ENCODE data around the gene SLC9A1.

The SLC9A1 gene

DNA sequence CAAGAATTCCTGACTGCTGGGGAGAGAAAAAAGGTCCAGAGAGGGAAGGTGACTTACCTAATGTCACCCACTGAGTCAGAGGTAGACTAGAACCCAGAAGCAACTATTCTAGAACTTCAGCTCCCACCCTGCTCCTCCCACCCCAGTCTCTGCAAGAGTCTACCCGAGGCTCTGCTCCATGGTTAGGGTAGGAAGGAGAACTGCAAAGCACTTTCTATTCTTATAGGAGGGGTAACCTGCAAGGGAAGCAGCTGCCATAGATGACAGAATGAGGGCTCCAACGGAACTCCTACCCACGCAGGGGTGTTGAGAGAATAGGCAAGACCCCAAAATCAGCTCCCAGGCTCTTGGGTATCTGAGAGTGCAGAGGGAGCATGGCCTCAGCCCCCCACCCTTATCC lies 4.3 kb downstream of the SLC9A1 start:
- DNase-seq (ENCODE audit: low spot score) = no peak

DNA sequence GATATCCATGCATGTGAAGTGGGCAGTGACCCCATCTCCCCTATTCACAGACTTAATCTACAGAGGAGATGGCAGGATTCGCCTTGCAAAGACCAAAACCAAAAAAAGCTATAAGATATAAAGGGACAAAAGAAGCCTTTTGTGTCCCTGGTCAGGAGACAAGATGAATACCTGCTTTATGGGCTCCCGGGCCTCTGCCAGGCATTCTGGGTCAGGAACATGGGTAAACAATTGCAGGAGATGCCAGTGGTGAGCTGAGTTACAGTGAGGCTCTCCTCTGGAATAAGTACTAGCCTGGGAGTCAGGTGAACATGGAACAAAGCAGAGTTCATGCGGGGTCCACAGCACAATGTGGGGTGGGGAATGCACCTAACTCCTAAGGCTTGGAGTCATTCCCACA lies 4.7 kb downstream of the SLC9A1 start:
- no peak for DNase-seq (ENCODE audit: low spot score)

DNA sequence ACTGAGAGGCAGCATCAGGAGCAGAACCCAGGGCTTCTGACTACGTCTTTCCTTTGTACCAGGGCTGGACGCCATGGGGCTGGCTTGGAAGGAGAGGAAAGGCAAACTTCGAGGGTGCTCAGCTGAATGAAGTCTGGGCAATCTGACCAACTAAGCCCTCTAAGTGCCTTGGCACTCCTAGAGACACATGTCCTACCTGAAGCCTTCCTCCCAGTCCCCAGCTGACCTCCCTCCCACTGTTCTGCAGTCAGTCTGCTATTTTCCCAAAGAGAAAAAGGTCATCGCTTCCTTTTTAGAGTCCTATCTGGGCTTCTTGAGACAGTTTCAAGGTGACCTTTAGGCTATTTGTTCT lies 5.2 kb downstream of the SLC9A1 start:
- no peak for DNase-seq (ENCODE audit: low spot score)

DNA sequence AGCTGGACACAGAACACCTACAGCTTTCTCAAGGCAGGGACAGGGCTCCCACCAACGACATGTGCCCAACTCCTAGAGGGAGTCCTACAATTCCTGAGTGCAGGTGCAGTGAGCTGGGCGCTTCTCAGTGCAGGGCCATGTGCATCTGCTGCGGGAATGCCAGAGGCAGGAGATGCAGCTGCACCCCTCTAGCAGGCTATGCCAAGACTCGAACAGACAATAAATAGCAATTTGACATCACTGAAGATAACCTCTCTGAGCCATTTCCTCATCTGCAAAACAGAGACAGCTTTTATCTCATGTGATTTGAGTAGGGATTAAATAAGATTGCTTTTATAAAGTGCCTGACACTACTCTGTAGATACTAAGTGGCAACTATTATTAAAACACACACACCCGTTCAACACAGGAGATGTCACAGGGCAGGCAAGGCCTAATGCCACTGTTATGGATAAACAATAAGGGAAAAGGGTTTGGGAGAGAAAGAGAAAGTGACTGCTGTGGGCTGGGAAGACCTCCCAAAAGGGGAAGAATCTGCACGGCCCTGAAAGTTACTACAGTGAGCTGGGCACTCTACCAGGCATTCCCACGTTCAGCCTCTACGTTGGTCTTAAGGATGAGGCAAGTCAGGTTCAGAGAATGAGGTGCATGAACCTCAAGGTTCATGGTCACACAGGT lies 5.7 kb downstream of the SLC9A1 start:
- DNase-seq (ENCODE audit: low spot score) = no peak

DNA sequence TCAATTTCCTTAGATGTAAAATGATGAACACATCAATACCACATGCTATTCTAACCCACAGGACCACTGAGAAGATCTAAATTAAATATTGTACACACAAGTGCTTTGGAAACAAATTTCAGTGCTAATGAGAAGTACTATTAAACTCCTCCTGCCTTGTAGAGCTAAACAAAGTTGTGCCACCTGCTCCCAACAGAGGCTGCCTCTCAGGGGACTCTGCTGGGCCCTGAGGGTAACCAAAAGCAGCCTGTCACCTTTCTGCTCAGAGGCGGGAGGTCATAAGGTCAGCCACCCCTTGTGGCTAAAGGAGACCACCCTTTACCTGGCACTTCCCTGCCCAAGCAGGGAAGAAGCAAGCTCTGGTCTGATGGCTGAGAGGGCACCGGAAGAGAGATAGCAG lies 6.3 kb downstream of the SLC9A1 start:
- no peak for DNase-seq (ENCODE audit: low spot score)

DNA sequence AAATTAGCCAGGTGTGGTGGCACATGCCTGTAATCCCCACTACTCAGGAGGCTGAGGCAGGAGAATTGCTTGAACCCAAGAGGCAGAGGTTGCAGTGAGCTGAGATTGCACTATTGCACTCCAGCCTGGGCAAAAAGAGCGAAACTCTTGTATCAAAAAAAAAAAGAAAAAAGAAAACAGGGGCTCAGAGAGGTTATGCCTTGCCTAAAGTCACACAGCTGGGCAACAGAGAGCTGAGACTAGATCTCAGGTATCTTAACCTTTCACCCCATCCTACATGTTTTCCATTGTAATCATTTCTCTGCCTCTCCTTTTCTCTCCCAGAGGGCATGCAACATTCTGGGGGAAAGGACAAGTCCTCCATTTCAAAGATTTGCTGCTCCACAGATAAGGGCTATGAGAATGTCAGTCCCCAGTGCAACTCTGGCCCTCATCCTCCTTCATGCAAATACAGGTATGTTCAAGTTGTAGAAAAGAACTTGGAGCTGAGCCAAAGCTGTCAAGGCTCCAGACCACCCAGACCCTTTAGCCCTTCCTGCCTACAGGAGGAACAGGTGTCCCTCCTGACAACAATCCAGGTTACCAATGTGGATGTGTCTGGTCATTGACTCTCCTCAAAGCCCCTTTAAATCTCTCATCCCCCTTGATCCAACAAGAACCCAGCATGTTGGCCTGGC lies 6.9 kb downstream of the SLC9A1 start:
- DNase-seq (ENCODE audit: low spot score) = no peak

DNA sequence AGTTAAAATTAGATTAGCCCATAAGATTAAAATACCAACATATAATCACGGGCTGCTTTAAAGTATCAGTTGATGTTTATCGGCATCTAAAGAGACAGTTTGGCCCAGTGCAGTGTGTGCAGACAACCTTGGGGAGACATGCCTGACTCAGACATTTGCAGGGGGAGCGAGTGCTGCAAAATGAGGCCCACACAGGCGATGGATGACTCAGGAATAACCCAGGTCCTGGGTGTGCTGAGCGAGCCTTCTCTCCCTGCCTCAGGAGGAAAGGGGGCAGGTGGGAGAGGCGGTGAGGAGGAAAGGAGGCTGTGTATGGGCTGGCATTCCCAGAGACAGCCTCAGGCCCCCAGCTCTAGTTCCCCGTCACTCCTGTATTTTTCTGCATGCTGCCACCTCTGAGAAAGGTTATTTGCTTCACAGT lies 9.0 kb downstream of the SLC9A1 start:
- no peak for DNase-seq (ENCODE audit: low spot score)

DNA sequence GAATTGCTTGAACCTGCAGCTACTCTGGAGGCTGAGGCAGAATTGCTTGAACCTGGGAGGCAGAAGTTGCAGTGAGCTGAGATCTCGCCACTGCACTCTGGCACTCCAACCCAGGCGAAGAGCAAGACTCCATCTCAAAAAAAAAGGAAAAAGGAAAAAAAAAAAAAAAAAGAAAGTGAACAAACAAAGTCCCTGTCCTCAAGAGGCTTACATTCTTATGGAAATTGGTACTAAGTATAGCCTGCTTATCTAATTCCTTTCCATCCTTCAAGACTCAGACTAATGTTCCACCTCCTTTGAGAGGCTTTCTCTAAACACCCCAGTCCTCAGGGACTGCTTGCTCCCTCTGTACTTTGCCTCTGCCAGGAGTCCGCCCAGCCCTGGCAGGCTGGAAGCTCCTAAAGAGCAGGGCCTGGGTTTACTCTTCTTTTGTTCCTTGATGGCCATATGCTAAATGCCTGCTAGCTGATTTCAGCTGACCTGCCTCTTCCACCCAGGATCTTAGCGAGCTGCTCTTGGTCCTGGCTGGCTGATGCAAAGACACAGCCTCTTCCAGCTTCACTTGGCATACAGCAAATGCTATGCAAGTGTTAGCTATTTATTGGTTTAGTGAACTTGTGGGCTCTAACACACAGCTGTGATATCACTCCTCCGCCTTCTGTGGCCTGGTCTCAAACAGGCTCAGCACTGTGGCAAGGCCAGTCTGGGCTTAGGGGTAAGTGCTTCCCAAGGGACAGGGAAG lies 9.8 kb downstream of the SLC9A1 start:
- DNase-seq (ENCODE audit: low spot score) = no peak

DNA sequence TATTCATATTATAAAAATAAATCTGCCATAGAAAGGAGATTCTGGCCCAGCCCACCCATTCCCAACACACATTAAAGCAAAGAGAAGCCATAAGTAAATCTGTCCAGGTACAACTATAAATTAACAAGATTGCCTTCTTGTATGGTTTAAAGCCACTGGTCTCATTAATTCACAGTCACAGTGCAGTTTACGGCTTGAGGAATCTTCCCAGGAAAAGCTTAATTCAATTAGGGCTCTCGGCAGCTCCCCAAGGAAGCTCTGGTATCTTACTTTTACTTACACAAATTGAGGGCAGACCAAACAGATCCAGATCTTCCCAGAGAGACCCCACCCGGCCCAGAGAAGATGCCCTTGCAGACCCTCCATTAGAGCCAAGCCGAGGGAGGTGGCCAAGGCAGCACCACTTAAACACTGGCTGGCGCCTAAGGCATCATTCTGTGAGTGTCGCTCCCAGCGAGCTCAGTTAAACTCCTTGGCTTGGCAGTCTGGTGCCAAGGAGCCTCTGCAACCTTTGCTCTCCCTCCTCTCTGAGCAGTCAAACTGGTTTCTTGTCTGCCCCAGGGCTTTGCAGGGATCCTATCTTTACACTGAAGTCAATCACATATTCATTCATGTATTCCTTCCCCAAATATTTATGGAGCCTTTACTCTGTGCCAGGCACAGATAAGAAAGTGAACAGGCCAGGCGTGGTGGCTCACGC lies 10.7 kb downstream of the SLC9A1 start:
- DNase-seq (ENCODE audit: low spot score) = no peak

DNA sequence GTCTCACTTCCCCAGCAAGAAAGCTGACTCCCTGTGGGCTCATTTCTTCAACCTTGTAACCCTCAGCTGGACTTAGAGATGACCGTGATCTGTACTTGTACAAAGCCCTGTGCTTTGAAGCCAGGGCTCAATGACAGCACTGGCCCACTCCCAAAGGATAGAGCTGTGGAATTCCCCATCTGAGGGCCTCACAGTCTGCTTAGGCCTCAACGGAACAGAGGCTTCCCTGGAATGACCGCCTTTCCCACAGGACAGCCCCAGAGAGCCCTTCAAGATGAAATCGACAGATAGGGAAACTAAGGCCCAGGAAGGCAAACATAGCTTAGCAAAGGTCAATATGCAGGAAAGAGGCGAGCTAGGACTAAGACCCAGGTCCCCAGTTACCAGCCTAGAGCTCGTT lies 11.5 kb downstream of the SLC9A1 start:
- no peak for DNase-seq (ENCODE audit: low spot score)

DNA sequence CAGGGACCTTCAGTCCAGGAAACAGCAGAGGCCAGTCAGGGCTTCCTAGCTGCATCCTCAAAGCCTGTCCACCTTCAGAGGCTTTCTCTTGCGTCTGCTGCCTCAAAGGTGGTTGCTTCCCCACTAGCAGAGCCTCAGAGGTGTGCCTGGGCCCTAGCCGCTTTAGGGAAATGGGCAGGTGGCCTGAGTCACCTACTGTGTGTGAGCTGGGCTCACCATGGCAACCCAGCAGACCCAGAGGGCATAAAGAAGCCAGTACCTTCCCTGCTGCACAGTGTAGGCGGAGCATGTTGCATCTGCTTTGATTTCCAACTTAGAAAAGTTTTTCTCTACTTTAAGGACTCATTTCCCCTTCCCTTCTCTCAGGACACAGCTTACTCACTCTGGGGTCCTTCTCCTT lies 12.5 kb downstream of the SLC9A1 start:
- DNase-seq (ENCODE audit: low spot score) = no peak

DNA sequence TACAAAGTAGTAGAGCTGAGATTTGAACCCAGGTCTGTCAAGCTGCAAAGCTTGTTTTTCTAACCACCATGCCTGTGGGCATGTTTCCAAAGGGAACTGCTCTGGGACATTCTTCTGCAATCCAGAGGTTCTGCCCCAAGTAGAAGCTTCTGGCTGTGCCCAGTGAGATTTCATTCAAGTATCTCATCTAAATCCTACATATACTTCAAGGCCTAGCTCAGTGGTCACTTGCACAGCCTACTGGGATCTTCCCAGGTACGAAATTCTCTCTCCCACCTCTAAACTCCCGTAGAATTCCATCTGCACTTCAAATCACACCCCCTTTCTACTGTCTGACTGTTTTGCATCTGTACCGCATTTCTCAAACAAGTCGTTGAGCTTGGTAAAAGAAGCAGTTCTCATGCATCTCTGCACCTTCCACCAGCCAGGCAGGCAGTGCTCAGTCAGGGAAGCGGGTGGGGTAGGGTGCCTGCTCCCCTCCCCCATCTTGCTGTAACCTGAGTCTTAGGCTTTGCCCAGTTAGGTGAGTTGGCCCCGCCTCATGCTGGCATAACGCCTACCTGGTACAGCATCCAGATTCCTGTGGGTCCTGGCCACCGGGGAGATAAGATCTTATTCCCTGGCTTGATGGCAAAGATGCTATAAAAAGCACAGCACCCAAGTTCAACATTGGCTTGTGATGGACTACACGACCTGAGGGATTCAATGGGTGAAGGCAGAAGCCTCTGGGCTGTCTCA lies 13.5 kb downstream of the SLC9A1 start:
- no peak for DNase-seq (ENCODE audit: low spot score)

DNA sequence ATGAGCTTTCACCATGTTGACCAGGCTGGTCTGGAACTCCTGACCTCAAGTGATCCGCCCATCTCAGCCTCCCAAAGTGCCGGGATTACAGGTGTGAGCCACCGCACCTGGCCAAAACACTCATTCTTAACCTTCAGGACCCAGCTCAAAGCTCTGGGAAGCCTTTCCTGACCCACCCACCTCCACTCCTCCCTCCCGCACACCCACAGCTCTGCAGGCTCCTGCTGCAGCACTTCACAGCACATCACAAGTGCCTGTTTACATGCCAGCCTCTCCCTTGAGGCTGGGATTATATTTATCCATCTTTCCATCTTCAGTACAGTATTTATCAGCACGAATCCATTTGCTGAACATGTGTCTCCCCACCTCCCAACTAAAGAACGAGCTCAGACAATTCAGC lies 14.9 kb downstream of the SLC9A1 start:
- no peak for DNase-seq (ENCODE audit: low spot score)

DNA sequence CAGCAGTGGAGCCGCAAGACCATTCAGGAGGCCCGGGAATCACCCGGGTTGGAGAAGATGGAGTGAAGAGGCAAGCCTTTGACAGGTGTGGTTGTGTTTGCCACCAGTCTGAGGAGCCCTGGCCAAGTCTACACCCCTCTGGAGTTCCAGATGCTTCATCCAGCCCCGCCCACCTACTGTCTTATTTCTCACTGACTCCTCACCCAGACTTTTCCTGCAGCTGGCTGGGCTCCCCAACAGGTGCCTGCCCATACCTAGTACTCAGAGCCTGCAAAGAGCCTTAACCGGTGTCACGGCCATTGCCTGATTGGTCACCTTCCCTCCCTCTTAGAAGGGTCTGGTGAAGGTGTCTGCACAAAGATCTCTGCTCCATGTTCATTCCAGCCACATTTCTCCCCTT lies 16.0 kb downstream of the SLC9A1 start:
- DNase-seq (ENCODE audit: low spot score) = no peak

DNA sequence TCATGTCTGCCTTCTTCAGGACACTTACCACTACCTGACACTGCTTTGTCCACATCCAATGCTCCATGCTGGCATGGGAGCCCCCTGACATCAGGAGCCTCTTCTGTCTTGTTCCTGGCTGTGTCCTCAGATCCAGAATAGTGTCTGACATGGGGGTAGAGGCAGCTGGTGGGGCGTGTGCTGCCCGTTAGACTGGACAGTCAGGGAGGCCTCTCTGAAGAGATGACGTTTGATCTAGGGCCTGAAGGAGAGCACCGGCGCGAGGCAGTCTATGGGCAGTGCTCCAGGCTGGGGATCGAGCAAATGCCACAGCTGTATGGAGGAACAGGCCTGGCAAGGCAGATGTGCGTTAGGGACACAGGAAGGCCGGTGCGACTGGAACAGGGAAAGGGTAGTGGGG lies 16.6 kb downstream of the SLC9A1 start:
- DNase-seq (ENCODE audit: low spot score) = no peak

DNA sequence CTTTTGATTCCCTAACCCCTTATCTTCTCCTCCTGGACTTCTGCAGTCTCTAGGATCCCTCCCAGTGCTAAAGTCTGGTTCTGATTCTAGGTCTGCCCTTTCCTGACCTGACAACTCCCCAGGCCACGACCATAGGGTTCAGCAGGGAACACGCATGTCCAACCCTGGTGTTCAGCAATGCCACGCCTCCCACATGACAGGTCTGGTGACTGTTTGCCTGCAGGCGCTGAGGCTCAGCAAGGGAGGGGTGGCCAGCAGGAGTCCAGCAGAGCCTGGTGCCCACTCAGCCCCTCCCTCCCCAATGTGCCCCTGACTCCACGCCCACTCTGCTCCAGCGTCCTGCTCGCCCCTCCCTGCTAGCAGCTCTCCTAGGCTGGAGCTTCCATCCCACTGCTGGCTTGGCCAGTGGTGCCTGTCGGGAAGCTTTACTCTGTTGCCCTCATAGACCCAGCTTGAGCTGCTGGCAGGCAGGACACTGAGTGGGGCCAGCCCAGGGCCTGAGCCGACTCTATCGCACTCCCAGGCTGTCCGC lies 17.3 kb downstream of the SLC9A1 start:
- no peak for DNase-seq (ENCODE audit: low spot score)

DNA sequence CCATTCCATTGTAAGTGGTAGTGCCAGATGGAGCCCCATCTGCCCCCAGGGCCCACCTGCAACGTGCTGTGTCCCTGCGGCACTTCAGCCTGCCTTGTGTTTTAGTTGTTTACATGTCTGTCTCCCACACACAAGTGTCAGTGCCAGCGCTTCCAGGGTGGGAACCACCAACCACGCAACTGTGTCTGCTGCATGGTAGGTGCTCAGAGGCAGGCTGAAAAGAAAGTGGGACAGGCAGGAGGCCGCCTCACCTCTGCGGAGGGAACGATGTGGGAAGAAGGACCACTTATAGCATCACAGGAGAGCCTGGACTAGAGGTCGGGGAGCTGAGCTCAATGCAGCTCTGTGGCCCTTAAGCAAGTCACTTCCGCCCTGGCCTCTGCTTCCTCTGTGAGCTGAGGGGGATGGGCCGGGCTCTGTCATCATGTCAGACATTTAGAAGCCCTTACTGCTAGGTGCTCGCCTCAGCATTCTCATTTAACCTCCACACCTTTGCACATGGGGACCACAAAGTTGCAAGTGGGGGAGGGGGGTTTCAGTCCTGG lies 17.9 kb downstream of the SLC9A1 start:
- DNase-seq (ENCODE audit: low spot score) = peak; percentile 85

DNA sequence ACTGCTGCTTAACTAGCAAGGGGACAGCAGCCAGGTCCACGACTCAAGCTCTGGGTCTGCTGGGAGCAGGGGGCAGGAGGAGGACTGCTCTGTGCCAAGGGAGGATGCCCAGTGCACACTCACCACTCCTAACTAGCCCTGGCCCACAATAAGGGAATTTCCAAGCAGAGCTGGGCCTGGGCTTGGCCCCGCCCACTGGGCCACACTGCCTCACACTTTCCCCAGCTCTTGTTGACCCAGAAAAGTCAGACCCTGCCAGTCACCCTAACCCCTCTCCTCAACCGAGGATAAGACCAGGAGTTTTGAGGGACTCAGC lies 18.7 kb downstream of the SLC9A1 start:
- no peak for DNase-seq (ENCODE audit: low spot score)

DNA sequence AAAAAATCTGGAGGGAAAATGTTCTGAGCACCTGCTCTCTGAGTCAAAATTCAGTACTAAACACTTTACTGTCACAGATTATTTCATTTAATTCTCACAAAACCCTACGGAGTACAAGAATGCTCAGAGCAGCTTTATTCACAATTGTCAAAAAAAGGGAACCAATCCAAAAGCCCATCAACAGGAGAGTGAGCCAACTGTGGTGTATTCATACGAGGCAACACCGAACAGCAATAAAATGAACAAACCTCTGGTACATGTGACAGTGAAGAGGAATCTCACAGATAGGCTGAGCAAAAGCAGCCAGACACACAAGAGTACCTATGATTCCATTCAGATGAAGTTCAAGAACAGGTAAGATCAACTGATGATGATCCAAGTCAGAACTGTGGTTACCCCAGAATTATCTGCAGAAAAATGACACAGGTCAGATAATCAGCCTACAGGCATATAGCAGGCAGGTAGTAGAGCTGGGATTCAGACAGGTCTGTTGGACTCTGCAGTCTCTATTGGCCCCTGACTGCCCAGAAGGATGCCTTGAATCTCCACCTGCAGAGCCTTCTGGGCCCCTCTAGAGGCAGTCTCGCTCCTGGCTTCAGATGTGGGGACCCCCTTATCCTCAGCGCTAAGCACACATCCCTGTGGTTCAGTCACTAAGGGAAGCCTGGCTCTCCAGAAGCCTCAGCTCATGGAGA lies 19.2 kb downstream of the SLC9A1 start:
- DNase-seq (ENCODE audit: low spot score) = no peak

DNA sequence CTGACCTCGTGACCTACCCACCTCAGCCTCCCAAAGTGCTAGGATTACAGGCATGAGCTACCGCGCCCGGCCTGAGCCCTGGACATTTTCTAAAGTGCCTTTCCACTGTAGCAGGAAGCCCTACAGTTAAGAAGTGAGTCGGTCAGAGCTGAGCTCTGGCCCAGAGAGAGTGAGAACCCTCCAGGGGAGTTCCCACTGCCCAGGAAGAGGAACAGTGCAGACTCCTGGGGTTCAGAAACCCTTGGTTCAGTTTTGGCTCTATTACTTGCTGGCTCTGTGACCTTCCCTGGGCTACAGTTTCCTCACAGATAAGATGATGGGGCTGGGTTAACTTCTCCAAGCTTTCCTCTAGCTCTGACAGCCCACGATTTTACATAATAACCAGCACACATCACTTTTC lies 20.9 kb downstream of the SLC9A1 start:
- no peak for DNase-seq (ENCODE audit: low spot score)

DNA sequence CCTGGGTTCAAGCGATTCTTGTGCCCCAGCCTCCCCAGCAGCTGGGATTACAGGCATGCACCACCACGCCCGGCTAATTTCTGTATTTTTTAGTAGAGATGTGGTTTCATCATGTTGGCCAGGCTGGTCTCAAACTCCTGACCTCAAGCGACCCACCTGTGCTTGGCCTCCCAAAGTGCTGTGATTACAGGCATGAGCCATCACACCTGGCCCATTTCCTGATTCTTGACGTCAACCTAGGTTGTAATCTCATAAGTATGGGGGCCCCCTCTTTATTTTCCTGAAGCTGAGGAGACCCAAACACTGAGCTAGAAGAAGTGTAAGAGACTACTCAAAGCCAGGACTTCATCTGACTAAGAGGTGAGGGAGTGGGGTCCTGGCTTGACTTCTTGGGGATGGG lies 21.8 kb downstream of the SLC9A1 start:
- no peak for DNase-seq (ENCODE audit: low spot score)
